Esophagus muscularis mucosa (tissue), 4 donors: ENCODE measurements around the gene PPP1R3G. TPM values are rescaled to one million over a fixed set of nuclear protein-coding genes. Genes with fewer than 3 reads are reported as not detected.

Source experiments
- DNase-seq: peaks from one replicate; pipeline ENCODE4 v3.0.0-alpha.2; 2017; ENCODE audit errors: extremely low spot score
- H3K27ac ChIP-seq, 4 donors: fragments of 200-600 bp; sonication (generic); replicated peaks in 1 of 4; 1 replicate in 3 of 4; 2 replicates in 1 of 4; pipeline ENCODE4 v1.5.1; 2016 to 2019; ENCODE audit warnings: mild to moderate bottlenecking in 1 of 4
- H3K27me3 ChIP-seq, 4 donors: fragments of 200-600 bp; sonication (generic); one replicate each; pipeline versions ENCODE4 v1.5.1 to v1.6.0; 2016 to 2019
- H3K36me3 ChIP-seq, 4 donors: fragments of 200-600 bp; sonication (generic); one replicate each; pipeline ENCODE4 v1.5.1; 2016 to 2019
- H3K4me1 ChIP-seq, 4 donors: fragments of 200-600 bp; sonication (generic); one replicate each; pipeline ENCODE4 v1.5.1; 2016 to 2019
- H3K4me3 ChIP-seq, 4 donors: fragments of 200-600 bp; sonication (generic); 1 replicate in 2 of 4; 2 replicates in 2 of 4; pipeline ENCODE4 v1.5.1; 2016 to 2019; ENCODE audit warnings: mild to moderate bottlenecking in 4 of 4, moderate library complexity in 1 of 4
- H3K9me3 ChIP-seq, 4 donors: fragments of 200-600 bp; sonication (generic); 1 replicate in 3 of 4; 2 replicates in 1 of 4; pipeline ENCODE4 v1.5.1; 2016 to 2019
- CTCF ChIP-seq, 3 experiments: fragments of 200-600 bp in 2 of 3; fragments of 450-650 bp in 1 of 3; sonication (generic) in 2 of 3; IDR thresholded peaks; one replicate each; pipeline ENCODE4 v1.5.1; 2017 to 2019; ENCODE audit warnings: antibody characterized with exemption in 3 of 3, mild to moderate bottlenecking in 2 of 3, moderate library complexity in 1 of 3
- EP300 ChIP-seq: sonication (generic); formaldehyde crosslinking; IDR thresholded peaks from one replicate; pipeline ENCODE4 v1.6.1; 2017; ENCODE audit warnings: antibody characterized with exemption
- POLR2A ChIP-seq: fragments of 450-650 bp; IDR thresholded peaks from one replicate; pipeline ENCODE4 v1.6.1; 2017; ENCODE audit warnings: antibody characterized with exemption, moderate library complexity, mild to moderate bottlenecking, low read depth
- POLR2AphosphoS5 ChIP-seq, 2 donors: sonication (generic); formaldehyde crosslinking; IDR thresholded peaks; one replicate each; pipeline ENCODE4 v1.6.1; 2017; ENCODE audit warnings: antibody characterized with exemption in 2 of 2
- WGBS: methylation state at CpG from one replicate; pipeline ENCODE4 v1.1.5; 2018; 5-methylcytosine and 5-hydroxymethylcytosine counted together
- intact Hi-C: fragments of 100-400 bp; cut with DNase I; formaldehyde crosslinking; loops from one replicate; pipeline ENCODE4 v1.15.1; 2023
- total RNA-seq, 4 donors: library from RNA; depleted of rRNA; stranded (reverse); fragments of >200 nt; gene quantifications; one replicate each; pipeline versions ENCODE4 v1.1.0 to v1.2.1, GENCODE V29; 2016

The PPP1R3G gene
- total RNA-seq, 4 donors from 2014 or later = 3.0 to 7.9 (median 5.5) TPM

- H3K9me3 ChIP-seq = no peaks in the 10 kb centered on the region
- H3K4me1 ChIP-seq = peaks cover 0 to 4% (median 0%) of the 10 kb centered on the region in 4 donors
- H3K27me3 ChIP-seq = no peaks in the 10 kb centered on the region
- 90% methylated on average over 16 of the region's 16 CpGs for WGBS
- intact Hi-C loops = no loop called here
- DNase-seq = no peak
- H3K27ac ChIP-seq = no peak overlapping the region
- TF ChIP-seq POLR2A = no peak
- no peak for TF ChIP-seq POLR2AphosphoS5 (IDR thresholded peaks at IDR 0.05)
- no peak for TF ChIP-seq CTCF (IDR thresholded peaks at IDR 0.05)
- no peak for TF ChIP-seq EP300
- H3K4me3 ChIP-seq = no peak overlapping the region
- H3K36me3 ChIP-seq = peaks cover 0 to 13% (median 5%) of the 10 kb centered on the region in 4 donors
These were observed 25.1 kb downstream of the PPP1R3G start for GRCh38 chr6:5110246-5110645.

- H3K4me3 ChIP-seq = no peak overlapping the region
- H3K9me3 ChIP-seq = no peaks in the 10 kb centered on the region
- H3K36me3 ChIP-seq = peaks cover 0 to 13% (median 5%) of the 10 kb centered on the region in 4 donors
- no peak for DNase-seq
- intact Hi-C loops = no loop called here
- no peaks in the 10 kb centered on the region for H3K27me3 ChIP-seq
- H3K4me1 ChIP-seq = peaks cover 0 to 4% (median 0%) of the 10 kb centered on the region in 4 donors
- WGBS = 100% methylated on average over 2 of the region's 7 CpGs
- no peak overlapping the region for H3K27ac ChIP-seq
- no peak for TF ChIP-seq CTCF (IDR thresholded peaks at IDR 0.05)
- TF ChIP-seq POLR2A = no peak
- no peak for TF ChIP-seq POLR2AphosphoS5 (IDR thresholded peaks at IDR 0.05)
- no peak for TF ChIP-seq EP300
These were observed 26.5 kb downstream of the PPP1R3G start for GRCh38 chr6:5111626-5112025.

- intact Hi-C loops = no loop called here
- WGBS = 71% methylated on average over 13 of the region's 17 CpGs
- Histone ChIP-seq H3K27me3 (no peaks in the 10 kb centered on the region), H3K36me3 (peaks cover 0 to 13% (median 4%) of the 10 kb centered on the region in 4 donors), H3K4me1 (peaks cover 0 to 4% (median 0%) of the 10 kb centered on the region in 4 donors), H3K27ac (no peak overlapping the region), H3K4me3 (no peak overlapping the region), H3K9me3 (no peaks in the 10 kb centered on the region)
- TF ChIP-seq EP300 (no peak), POLR2AphosphoS5 (IDR thresholded peaks at IDR 0.05) (no peak), POLR2A (no peak), CTCF (IDR thresholded peaks at IDR 0.05) (no peak)
- DNase-seq = no peak
These were observed 27.1 kb downstream of the PPP1R3G start for GRCh38 chr6:5112066-5112799.

- Histone ChIP-seq H3K4me1 (peaks cover 0 to 4% (median 0%) of the 10 kb centered on the region in 4 donors), H3K27ac (no peak overlapping the region), H3K36me3 (peaks cover 0 to 13% (median 3%) of the 10 kb centered on the region in 4 donors), H3K27me3 (no peaks in the 10 kb centered on the region), H3K4me3 (no peak overlapping the region), H3K9me3 (no peaks in the 10 kb centered on the region)
- intact Hi-C loops = no loop called here
- TF ChIP-seq POLR2A (no peak), POLR2AphosphoS5 (IDR thresholded peaks at IDR 0.05) (no peak), CTCF (IDR thresholded peaks at IDR 0.05) (no peak), EP300 (no peak)
- WGBS = 96% methylated on average over 13 of the region's 13 CpGs
- no peak for DNase-seq
These were observed 28.0 kb downstream of the PPP1R3G start for GRCh38 chr6:5113096-5113495.

GRCh38 chr6:5115168-5115567, 30.0 kb downstream of the PPP1R3G start:
- WGBS = 90% methylated on average over 10 of the region's 10 CpGs
- no peaks in the 10 kb centered on the region for H3K4me1 ChIP-seq
- H3K4me3 ChIP-seq = no peak overlapping the region
- H3K27me3 ChIP-seq = no peaks in the 10 kb centered on the region
- H3K27ac ChIP-seq = no peak overlapping the region
- no peak for DNase-seq
- H3K36me3 ChIP-seq = peaks cover 0 to 6% (median 3%) of the 10 kb centered on the region in 4 donors
- TF ChIP-seq POLR2AphosphoS5 (IDR thresholded peaks at IDR 0.05) = no peak
- no peak for TF ChIP-seq CTCF (IDR thresholded peaks at IDR 0.05)
- TF ChIP-seq EP300 = no peak
- TF ChIP-seq POLR2A = no peak
- intact Hi-C loops = no loop called here
- H3K9me3 ChIP-seq = no peaks in the 10 kb centered on the region
